Measurements from ENCODE around the gene PAPPA. TPM values are rescaled to one million over a fixed set of nuclear protein-coding genes. Genes with fewer than 3 reads are reported as not detected.

The PAPPA gene
- polyA plus RNA-seq, 1 of the 3 experiments (the other 2 are of a cell fraction): 44.5 TPM

- peaks cover 2 to 50% of the 10 kb centered on the region in 2 experiments for H3K36me3 ChIP-seq (replicated peaks in 1 of 2; ENCODE audit: control insufficient read depth in 1 of 2, insufficient read depth in 2 of 2, low read length in 1 of 2)
- ChIA-PET CTCF (no interaction called here), POLR2A (no interaction called here)
- TF ChIP-seq JUND (IDR thresholded peaks at IDR 0.05): no peak
- TF ChIP-seq GABPA (IDR thresholded peaks at IDR 0.05; ENCODE audit: low read depth): no peak
- H3F3A ChIP-seq (replicated peaks; ENCODE audit: insufficient read depth): peaks cover 38% of the 10 kb centered on the region
- peaks cover 0 to 38% of the 10 kb centered on the region in 2 experiments; a peak in 2 of 4 replicates for H3K4me1 ChIP-seq (ENCODE audit: control insufficient read depth in 1 of 2, insufficient read depth in 2 of 2, low read depth in 1 of 2, low read length in 1 of 2)
- no peak overlapping the region for H3K9ac ChIP-seq
- WGBS (ENCODE audit: low lambda C conversion rate): 78% methylated on average over 2 of the region's 2 CpGs
- H3K9me3 ChIP-seq: no peaks in the 10 kb centered on the region
- peaks cover 77% of the 10 kb centered on the region for H4K20me1 ChIP-seq (ENCODE audit: insufficient read depth)
- no peak overlapping the region for H3K4me3 ChIP-seq (ENCODE audit: low read depth in 2 of 2, low read length in 1 of 2)
- H3K4me2 ChIP-seq: no peak overlapping the region
- no peaks in the 10 kb centered on the region for H3K9me2 ChIP-seq
- DNase-seq: no peak
- peaks cover 100% of the 10 kb centered on the region for H3K79me2 ChIP-seq (ENCODE audit: insufficient read depth)
- no peak overlapping the region for H2AFZ ChIP-seq (ENCODE audit: low read depth)
- no peaks in the 10 kb centered on the region for H3K27me3 ChIP-seq (ENCODE audit: insufficient read depth)
- H3K27ac ChIP-seq (ENCODE audit: low read depth in 2 of 2, low read length in 1 of 2): 0 out of 4 replicates have a peak overlapping the region, but pooled peaks of 1 of the 2 experiments have one; percentile 8
Observed at GRCh38 chr9:116196806-116197205, 43.2 kb downstream of the PAPPA start.

DNA sequence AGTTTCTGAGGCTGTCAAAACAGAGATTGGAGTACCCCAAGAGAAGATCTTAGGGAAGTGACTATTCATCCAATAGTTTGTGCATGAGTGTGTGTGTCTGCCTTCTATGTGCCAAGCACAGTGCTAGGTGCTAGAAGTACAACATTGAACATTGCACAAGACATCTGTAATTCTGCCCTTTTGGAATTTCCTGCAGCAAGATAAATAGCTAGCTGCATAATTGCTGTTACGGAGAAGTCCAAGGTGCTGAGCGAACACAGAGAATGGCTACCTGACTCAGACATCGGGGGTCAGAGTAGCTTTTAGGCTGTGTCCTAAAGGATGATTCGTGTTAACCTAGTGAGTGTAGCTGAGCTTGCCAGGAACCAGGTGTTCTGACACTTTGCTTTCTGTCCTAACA lies 44.8 kb downstream of the PAPPA start:
- Histone ChIP-seq H3K9me3 (no peaks in the 10 kb centered on the region), H3K9me2 (no peaks in the 10 kb centered on the region), H3K9ac (no peak overlapping the region), H3K27me3 (ENCODE audit: insufficient read depth) (no peaks in the 10 kb centered on the region), H3K36me3 (replicated peaks in 1 of 2; ENCODE audit: control insufficient read depth in 1 of 2, insufficient read depth in 2 of 2, low read length in 1 of 2) (peaks cover 0 to 61% of the 10 kb centered on the region in 2 experiments), H3K27ac (ENCODE audit: low read depth in 2 of 2, low read length in 1 of 2) (0 out of 4 replicates have a peak overlapping the region, but pooled peaks of 1 of the 2 experiments have one; percentile 14), H3K4me3 (ENCODE audit: low read depth in 2 of 2, low read length in 1 of 2) (no peak overlapping the region), H3K79me2 (ENCODE audit: insufficient read depth) (peaks cover 100% of the 10 kb centered on the region), H3K4me2 (no peak overlapping the region), H4K20me1 (ENCODE audit: insufficient read depth) (peaks cover 88% of the 10 kb centered on the region), H3K4me1 (ENCODE audit: control insufficient read depth in 1 of 2, insufficient read depth in 2 of 2, low read depth in 1 of 2, low read length in 1 of 2) (peaks cover 0 to 29% of the 10 kb centered on the region in 2 experiments; a peak in 2 of 4 replicates), H2AFZ (ENCODE audit: low read depth) (no peak overlapping the region), H3F3A (replicated peaks; ENCODE audit: insufficient read depth) (peaks cover 26% of the 10 kb centered on the region)
- ChIA-PET POLR2A (no interaction called here), CTCF (no interaction called here)
- TF ChIP-seq, protein P1, sequence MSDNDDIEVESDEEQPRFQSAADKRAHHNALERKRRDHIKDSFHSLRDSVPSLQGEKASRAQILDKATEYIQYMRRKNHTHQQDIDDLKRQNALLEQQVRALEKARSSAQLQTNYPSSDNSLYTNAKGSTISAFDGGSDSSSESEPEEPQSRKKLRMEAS (IDR thresholded peaks at IDR 0.05; ENCODE audit: low read depth): no peak
- TF ChIP-seq SMC3 (IDR thresholded peaks at IDR 0.05; ENCODE audit: low read depth, low read length) (no peak), RXRA (IDR thresholded peaks at IDR 0.05; ENCODE audit: borderline replicate concordance, low read depth) (no peak), TEAD4 (IDR thresholded peaks at IDR 0.05; ENCODE audit: borderline replicate concordance, insufficient read depth) (no peak), REST (IDR thresholded peaks at IDR 0.05; ENCODE audit: low read depth, low read length) (peak; percentile 86), GABPA (IDR thresholded peaks at IDR 0.05; ENCODE audit: low read depth) (no peak), YY1 (IDR thresholded peaks at IDR 0.05; ENCODE audit: low read depth) (no peak), RCOR1 (IDR thresholded peaks at IDR 0.05; ENCODE audit: low read length) (no peak), FOSL2 (IDR thresholded peaks at IDR 0.05; ENCODE audit: borderline replicate concordance, low read depth) (0 out of 2 replicates have a peak, but pooled peaks have one; percentile 31), SIN3A (IDR thresholded peaks at IDR 0.05; ENCODE audit: borderline replicate concordance, low read depth, low read length) (no peak), JUND (IDR thresholded peaks at IDR 0.05) (no peak), TAF1 (IDR thresholded peaks at IDR 0.05; ENCODE audit: borderline replicate concordance, low read depth, low read length) (no peak), GATA2 (CRISPR knock-in tag; IDR thresholded peaks at IDR 0.05) (no peak), RFX5 (IDR thresholded peaks at IDR 0.05; ENCODE audit: low read length) (no peak), TCF12 (IDR thresholded peaks at IDR 0.05) (0 out of 2 replicates have a peak, but pooled peaks have one; percentile 11), RAD21 (IDR thresholded peaks at IDR 0.05; ENCODE audit: low read length) (no peak), MEF2A (IDR thresholded peaks at IDR 0.05; ENCODE audit: borderline replicate concordance, low read depth) (no peak), CHD2 (IDR thresholded peaks at IDR 0.05; ENCODE audit: low read length, partially characterized antibody) (no peak), EZH2phosphoT487 (IDR thresholded peaks at IDR 0.05; ENCODE audit: borderline replicate concordance, low read depth) (no peak), FOXM1 (IDR thresholded peaks at IDR 0.05; ENCODE audit: low read depth) (no peak), NFIC (IDR thresholded peaks at IDR 0.05; ENCODE audit: borderline replicate concordance) (no peak)
- TF ChIP-seq, protein P2, sequence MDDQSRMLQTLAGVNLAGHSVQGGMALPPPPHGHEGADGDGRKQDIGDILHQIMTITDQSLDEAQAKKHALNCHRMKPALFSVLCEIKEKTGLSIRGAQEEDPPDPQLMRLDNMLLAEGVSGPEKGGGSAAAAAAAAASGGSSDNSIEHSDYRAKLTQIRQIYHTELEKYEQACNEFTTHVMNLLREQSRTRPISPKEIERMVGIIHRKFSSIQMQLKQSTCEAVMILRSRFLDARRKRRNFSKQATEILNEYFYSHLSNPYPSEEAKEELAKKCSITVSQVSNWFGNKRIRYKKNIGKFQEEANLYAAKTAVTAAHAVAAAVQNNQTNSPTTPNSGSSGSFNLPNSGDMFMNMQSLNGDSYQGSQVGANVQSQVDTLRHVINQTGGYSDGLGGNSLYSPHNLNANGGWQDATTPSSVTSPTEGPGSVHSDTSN (IDR thresholded peaks at IDR 0.05): peak; percentile 25; the same call in 1 of the 2 replicates
- TF ChIP-seq, protein P3, sequence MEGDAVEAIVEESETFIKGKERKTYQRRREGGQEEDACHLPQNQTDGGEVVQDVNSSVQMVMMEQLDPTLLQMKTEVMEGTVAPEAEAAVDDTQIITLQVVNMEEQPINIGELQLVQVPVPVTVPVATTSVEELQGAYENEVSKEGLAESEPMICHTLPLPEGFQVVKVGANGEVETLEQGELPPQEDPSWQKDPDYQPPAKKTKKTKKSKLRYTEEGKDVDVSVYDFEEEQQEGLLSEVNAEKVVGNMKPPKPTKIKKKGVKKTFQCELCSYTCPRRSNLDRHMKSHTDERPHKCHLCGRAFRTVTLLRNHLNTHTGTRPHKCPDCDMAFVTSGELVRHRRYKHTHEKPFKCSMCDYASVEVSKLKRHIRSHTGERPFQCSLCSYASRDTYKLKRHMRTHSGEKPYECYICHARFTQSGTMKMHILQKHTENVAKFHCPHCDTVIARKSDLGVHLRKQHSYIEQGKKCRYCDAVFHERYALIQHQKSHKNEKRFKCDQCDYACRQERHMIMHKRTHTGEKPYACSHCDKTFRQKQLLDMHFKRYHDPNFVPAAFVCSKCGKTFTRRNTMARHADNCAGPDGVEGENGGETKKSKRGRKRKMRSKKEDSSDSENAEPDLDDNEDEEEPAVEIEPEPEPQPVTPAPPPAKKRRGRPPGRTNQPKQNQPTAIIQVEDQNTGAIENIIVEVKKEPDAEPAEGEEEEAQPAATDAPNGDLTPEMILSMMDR (IDR thresholded peaks at IDR 0.05): no peak
- no peak for DNase-seq
- WGBS (ENCODE audit: low lambda C conversion rate): 91% methylated on average over 4 of the region's 4 CpGs
